Measurements from ENCODE around the gene KCNN3.

KCNN3 gene

GRCh38 chr1:154846565-154847442 is 23.3 kb downstream of the KCNN3 start:
- TF ChIP-seq POLR2A (IDR thresholded peaks at IDR 0.05; ENCODE audit: low read depth, low read length) = no peak
- no peak for FAIRE-seq

GRCh38 chr1:154845879-154846278 is 24.2 kb downstream of the KCNN3 start:
- DNase-seq (ENCODE audit: insufficient read length, low spot score) (no peak), FAIRE-seq (no peak)
- TF ChIP-seq POLR2A (IDR thresholded peaks at IDR 0.05; ENCODE audit: low read depth, low read length) = no peak

More at GRCh38 chr1:154846565-154847442, 23.3 kb downstream of the KCNN3 start:
- DNase-seq (ENCODE audit: insufficient read length, low spot score) = no peak

GRCh38 chr1:154845174-154845573 is 24.9 kb downstream of the KCNN3 start:
- FAIRE-seq (no peak), DNase-seq (ENCODE audit: insufficient read length, low spot score) (no peak)
- TF ChIP-seq POLR2A (IDR thresholded peaks at IDR 0.05; ENCODE audit: low read depth, low read length) = no peak

GRCh38 chr1:154844297-154844681 is 25.8 kb downstream of the KCNN3 start:
- DNase-seq (ENCODE audit: insufficient read length, low spot score) (no peak), FAIRE-seq (no peak)
- no peak for TF ChIP-seq POLR2A (IDR thresholded peaks at IDR 0.05; ENCODE audit: low read depth, low read length)

GRCh38 chr1:154843636-154844296 is 26.3 kb downstream of the KCNN3 start:
- TF ChIP-seq POLR2A (IDR thresholded peaks at IDR 0.05; ENCODE audit: low read depth, low read length) = no peak
- FAIRE-seq (no peak), DNase-seq (ENCODE audit: insufficient read length, low spot score) (no peak)

GRCh38 chr1:154842635-154843034 is 27.4 kb downstream of the KCNN3 start:
- DNase-seq (ENCODE audit: insufficient read length, low spot score) (no peak), FAIRE-seq (no peak)
- TF ChIP-seq POLR2A (IDR thresholded peaks at IDR 0.05; ENCODE audit: low read depth, low read length) = no peak

GRCh38 chr1:154841384-154841783 is 28.7 kb downstream of the KCNN3 start:
- TF ChIP-seq POLR2A (IDR thresholded peaks at IDR 0.05; ENCODE audit: low read depth, low read length) = no peak
- DNase-seq (ENCODE audit: insufficient read length, low spot score) (no peak), FAIRE-seq (no peak)

- peak; percentile 29 for DNase-seq (ENCODE audit: insufficient read length, low spot score)
- no peak for FAIRE-seq
- no peak for TF ChIP-seq POLR2A (IDR thresholded peaks at IDR 0.05; ENCODE audit: low read depth, low read length)
Observed at GRCh38 chr1:154840269-154841176, 29.6 kb downstream of the KCNN3 start.

GRCh38 chr1:154839691-154840090 is 30.4 kb downstream of the KCNN3 start:
- DNase-seq (ENCODE audit: insufficient read length, low spot score) (no peak), FAIRE-seq (no peak)
- no peak for TF ChIP-seq POLR2A (IDR thresholded peaks at IDR 0.05; ENCODE audit: low read depth, low read length)

GRCh38 chr1:154838988-154839387 is 31.1 kb downstream of the KCNN3 start:
- no peak for TF ChIP-seq POLR2A (IDR thresholded peaks at IDR 0.05; ENCODE audit: low read depth, low read length)
- FAIRE-seq (no peak), DNase-seq (ENCODE audit: insufficient read length, low spot score) (no peak)

GRCh38 chr1:154838461-154838860 is 31.6 kb downstream of the KCNN3 start:
- FAIRE-seq (no peak), DNase-seq (ENCODE audit: insufficient read length, low spot score) (no peak)
- no peak for TF ChIP-seq POLR2A (IDR thresholded peaks at IDR 0.05; ENCODE audit: low read depth, low read length)

GRCh38 chr1:154837672-154838171 is 32.4 kb downstream of the KCNN3 start:
- FAIRE-seq (no peak), DNase-seq (ENCODE audit: insufficient read length, low spot score) (no peak)
- no peak for TF ChIP-seq POLR2A (IDR thresholded peaks at IDR 0.05; ENCODE audit: low read depth, low read length)

- FAIRE-seq (no peak), DNase-seq (ENCODE audit: insufficient read length, low spot score) (no peak)
- no peak for TF ChIP-seq POLR2A (IDR thresholded peaks at IDR 0.05; ENCODE audit: low read depth, low read length)
Observed at GRCh38 chr1:154837034-154837671, 32.9 kb downstream of the KCNN3 start.

Data from H54 (cell line).